22Rv1 (cell line): Measurements from ENCODE around the gene ZNF773.
"Not testable (repeated sequence)": the region's sequence is repeated elsewhere in the genome, so short reads cannot be mapped to it uniquely, and the experiment has no call there.

Experiments used
- H3K27ac ChIP-seq: fragments of 450-650 bp; 2 replicates; pipeline ENCODE4 v1.5.1; 2017
- ZFX ChIP-seq: fragments of 450-650 bp; IDR thresholded peaks from 2 replicates; pipeline ENCODE4 v1.6.1; 2017; ENCODE audit warnings: antibody characterized with exemption, borderline replicate concordance
- TF ChIP-seq, protein P1 (sequence below): fragments of 450-650 bp; IDR thresholded peaks from 2 replicates; pipeline ENCODE4 v1.5.1; 2017; ENCODE audit warnings: mild to moderate bottlenecking

Gene ZNF773

DNA sequence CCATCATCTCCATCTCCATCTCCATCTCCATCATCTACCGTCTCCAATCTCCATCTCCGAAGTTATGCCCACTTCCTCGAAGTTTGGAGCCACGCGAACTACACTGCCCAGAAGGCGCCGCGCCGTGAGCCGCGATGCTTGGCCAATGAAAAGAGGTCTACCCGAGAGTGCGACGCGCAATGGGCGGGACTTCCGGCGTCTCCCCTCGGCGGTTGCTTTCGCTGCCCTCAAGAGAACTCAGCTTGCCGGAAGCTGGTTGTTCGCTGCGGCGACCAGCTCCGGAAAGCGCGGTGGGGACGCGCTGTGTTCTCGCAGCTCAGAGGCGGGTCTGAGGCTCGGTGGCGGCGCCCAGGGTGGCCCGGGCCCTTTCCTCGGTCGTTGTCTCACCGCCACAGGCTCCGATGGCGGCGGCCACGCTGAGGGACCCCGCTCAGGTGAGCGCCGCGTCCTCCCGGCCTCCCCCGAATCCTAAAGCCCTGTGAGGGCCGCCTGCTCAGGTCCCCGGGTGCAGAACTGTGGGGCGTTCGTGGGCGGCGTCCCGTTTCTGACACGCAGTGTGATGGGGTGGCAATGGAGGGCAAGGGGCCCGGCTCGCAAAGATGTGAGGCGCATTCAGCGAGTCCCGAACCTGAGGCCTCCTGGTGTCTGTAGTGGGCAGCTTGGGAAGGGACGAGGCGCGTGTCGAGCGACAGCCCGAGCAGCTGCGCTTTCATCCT is at the start of gene ZNF773:
Gene ZNF773 (plus strand): TSS at position 259 of the 716 bp plus-strand sequence. CDS start 143 bp downstream, at position 402.
- H3K27ac ChIP-seq = peak within 1 kb of the TSS; percentile 68

DNA sequence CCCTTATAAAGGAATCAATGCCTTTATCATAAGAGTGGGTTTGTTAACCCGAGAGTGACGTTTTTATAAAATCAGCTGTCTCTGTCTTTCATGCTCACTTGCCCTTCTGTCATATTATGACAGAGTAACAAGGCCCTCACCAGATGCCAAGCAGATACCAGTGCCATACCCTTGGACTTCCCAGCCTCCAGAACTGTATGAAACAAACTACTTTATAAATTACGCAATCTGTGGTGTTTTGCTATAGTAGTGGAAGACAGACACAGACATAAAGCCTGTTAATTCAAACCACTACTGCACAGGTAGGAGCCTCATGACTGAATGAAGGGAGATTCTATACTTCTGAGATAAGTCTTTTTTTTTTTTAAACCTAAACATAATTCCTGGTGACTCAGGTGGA is 47.4 kb upstream of the ZNF773 start:
- TF ChIP-seq ZFX = no peak
- TF ChIP-seq, protein P1, sequence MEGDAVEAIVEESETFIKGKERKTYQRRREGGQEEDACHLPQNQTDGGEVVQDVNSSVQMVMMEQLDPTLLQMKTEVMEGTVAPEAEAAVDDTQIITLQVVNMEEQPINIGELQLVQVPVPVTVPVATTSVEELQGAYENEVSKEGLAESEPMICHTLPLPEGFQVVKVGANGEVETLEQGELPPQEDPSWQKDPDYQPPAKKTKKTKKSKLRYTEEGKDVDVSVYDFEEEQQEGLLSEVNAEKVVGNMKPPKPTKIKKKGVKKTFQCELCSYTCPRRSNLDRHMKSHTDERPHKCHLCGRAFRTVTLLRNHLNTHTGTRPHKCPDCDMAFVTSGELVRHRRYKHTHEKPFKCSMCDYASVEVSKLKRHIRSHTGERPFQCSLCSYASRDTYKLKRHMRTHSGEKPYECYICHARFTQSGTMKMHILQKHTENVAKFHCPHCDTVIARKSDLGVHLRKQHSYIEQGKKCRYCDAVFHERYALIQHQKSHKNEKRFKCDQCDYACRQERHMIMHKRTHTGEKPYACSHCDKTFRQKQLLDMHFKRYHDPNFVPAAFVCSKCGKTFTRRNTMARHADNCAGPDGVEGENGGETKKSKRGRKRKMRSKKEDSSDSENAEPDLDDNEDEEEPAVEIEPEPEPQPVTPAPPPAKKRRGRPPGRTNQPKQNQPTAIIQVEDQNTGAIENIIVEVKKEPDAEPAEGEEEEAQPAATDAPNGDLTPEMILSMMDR = no peak

DNA sequence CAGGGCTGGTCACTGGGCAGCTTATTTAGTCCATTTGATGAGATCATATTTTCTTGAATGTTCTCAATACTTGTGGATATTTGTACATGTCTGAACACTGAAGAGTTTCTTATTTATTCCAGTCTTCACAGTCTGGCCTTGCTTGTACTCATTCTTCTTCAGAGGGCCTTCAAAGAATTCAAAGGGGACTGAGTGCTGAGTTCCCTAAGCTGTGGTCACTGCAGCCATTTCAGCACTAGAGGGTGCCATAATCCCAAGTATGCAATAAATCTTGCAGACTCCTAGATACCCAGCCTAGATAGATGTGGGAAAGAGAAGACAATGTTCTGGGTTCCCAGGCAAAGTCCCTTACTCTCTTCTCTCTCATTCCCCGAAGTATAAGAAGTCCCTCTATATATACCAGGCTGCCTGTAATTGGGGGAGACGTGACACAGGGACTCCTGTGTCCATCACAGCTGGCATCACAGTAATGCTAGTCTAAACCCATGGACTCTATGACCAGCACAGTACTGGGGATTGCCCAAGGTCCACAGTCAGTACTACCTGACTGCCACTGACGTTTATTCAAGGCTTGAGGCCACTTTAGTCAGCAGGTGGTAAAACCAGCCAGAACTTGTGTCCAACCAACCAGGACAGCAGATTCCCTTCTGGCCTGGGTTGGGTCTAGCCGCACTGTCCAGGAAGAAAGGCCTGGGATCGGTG is 33.9 kb upstream of the ZNF773 start:
- no peak overlapping the region for H3K27ac ChIP-seq
- TF ChIP-seq ZFX = no peak
- TF ChIP-seq, protein P1 = peak; percentile 67

More for the DNA sequence above, 47.4 kb upstream of the ZNF773 start:
- no peak overlapping the region for H3K27ac ChIP-seq

DNA sequence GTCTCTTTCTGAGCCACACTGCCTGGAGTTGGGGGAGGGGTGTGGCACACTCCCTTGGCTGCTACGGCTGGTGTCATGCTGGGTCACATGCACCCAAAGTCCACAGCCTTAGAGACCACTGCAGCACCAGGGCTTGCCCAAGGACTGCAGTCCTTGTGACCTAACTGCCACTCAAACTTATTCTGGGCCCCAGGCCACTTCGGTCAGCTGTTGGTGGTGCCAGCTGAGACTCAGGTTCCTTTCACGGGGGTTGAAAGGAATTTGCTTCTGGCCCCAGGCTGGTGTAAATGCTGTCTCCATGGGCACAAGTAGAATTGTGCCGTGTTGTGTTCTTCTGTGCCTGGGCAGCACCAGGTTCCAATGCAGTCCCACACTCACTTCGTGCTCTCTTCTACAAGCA is 33.2 kb upstream of the ZNF773 start:
- H3K27ac ChIP-seq = no peak overlapping the region
- TF ChIP-seq, protein P1 = no peak
- no peak for TF ChIP-seq ZFX

DNA sequence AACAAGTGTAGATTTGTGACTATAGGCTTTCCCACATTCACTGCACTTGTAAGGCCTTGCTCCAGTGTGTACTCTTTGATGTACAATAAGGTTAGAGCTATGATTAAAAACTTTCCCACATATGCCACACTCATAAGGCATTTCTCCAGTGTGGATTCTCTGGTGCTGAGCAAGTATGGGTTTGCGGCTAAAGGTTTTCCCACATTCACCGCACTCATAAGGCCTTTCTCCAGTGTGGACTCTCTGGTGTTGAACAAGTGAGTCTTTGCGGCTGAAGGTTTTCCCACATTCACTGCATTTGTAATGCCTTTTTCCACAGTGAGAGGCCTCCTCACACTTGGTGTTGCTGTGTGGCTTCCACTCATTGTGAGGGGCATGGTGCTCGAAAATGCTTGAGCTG is 26.1 kb upstream of the ZNF773 start:
- TF ChIP-seq, protein P1 = no peak
- TF ChIP-seq ZFX = no peak
- H3K27ac ChIP-seq = no peak overlapping the region

DNA sequence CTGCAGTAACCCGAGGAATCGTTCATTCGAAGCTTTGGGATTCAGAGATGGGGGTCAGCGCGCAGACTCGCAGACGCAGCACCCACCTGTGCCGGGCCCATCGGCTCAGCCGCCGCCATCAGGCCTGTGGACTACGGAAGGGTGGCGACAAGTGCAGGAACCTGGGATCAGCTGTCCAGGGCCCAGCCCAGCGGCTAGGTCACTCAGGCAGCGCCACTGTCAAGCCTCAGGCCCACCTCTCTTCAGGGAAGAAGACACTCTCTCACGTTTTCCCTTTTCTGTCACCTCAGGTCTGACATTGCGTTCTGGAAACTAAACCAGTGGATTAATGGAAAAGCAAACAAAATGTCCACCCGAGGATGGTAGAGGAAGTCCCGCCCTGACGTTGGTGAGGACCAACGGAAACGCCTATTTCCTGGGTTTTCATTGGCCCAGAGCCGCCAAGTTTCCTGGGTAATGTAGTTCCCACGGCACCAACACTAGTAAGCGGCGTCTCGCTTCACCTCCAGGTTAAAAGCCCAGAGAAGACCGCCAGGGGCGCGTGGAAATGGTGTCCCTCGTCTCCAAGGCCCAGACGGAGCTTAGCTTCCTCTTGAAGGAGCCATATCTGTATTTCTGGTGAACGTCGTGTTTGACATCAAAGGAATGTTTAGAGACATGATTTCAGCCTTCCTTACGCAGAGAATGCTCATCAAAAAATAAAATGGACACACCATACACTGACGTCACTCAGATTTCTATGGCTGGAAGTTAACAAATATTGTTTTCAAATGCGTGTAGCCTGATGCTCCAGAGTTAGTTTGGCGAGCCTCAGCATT is 22.3 kb upstream of the ZNF773 start, which contains the start of gene ZNF772:
Gene ZNF772 (minus strand): TSS at position 376 of the 818 bp plus-strand sequence. CDS start 257 bp downstream, at position 119.
- peak within 1 kb of the TSS; percentile 69 for H3K27ac ChIP-seq
- TF ChIP-seq, protein P1 = peak; percentile 85
- TF ChIP-seq ZFX = no peak

DNA sequence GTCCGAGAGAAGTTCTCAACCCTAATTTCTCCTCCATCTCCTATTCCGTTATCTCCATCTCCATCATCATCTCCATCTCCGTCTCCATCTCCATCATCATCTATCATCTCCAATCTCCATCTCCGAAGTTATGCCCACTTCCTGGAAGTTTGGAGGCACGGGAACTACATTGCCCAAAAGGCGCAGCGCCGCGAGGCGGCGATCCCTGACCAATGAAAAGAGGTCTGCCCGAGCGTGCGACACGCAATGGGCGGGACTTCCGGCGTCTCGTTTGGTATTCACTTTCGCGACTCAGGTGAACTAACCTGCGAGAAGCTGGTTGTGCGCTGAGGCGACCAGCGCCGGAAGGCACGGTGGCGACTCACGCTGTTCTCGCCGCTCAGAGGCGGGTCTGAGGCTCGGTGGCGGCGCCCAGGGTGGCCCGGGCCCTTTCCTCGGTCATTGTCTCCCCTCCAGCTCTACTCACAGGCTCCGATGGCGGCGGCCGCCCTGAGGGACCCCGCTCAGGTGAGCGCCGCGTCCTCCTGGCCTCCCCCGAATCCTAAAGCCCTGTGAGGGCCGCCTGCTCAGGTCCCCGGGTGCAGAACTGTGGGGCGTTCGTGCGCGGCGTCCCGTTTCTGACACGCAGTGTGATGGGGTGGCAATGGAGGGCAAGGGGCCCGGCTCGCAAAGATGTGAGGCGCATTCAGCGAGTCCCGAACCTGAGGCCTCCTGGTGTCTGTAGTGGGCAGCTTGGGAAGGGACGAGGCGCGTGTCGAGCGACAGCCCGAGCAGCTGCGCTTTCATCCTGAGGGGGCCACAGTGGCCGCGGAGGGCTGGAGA is 12.1 kb upstream of the ZNF773 start, which contains the start of gene ZNF419:
Gene ZNF419 (plus strand): TSS at position 274 of the 822 bp plus-strand sequence. CDS start 201 bp downstream, at position 475.
- H3K27ac ChIP-seq = peak within 1 kb of the TSS; percentile 71

DNA sequence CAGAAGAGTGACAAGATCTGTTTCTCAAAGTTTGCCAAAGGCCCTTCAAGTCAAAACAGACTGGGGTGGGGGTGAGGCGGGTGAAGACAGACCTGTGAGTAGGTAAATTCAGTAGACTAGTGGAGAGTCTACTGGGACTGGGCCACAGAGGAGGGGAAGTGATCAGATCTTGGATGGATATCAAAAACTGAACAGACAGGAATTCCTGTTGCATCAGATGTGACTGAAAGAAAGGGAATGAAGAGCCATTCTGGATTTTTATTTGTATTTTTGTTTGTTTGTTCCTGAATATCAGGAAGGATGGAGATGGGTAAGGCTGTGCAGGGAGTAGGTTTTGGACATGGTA is 11.5 kb upstream of the ZNF773 start:
- not testable (repeated sequence) for H3K27ac ChIP-seq

DNA sequence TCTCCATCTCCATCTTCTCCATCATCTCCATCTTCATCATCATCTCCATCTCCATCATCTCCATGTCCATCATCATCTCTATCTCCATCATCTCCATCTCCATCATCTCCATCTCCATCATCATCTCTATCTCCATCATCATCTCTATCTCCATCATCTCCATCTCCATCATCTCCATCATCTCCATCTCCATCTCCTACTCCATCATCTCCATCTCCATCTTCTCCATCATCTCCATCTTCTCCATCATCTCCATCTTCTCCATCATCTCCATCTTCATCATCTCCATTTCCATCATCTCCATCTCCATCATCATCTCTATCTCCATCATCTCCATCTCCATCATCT is 432 bp upstream of the ZNF773 start:
- H3K27ac ChIP-seq = not testable (repeated sequence)

DNA sequence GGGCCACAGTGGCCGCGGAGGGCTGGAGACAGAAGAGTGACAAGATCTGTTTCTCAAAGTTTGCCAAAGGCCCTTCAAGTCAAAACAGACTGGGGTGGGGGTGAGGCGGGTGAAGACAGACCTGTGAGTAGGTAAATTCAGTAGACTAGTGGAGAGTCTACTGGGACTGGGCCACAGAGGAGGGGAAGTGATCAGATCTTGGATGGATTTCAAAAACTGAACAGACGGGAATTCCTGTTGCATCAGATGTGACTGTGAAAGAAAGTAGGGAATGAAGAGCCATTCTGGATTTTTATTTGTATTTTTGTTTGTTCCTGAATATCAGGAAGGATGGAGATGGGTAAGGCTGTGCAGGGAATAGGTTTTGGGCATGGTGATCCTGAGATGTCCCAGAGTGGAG is 662 bp downstream of the ZNF773 start:
- H3K27ac ChIP-seq = peak overlapping the region; percentile 68; the same call in 1 of the 2 replicates
